MCF 10A (cell line): Measurements from ENCODE around the gene KLHL7. TPM values are rescaled to one million over a fixed set of nuclear protein-coding genes. Genes with fewer than 3 reads are reported as not detected.
"Not testable (repeated sequence)": the region's sequence is repeated elsewhere in the genome, so short reads cannot be mapped to it uniquely, and the experiment has no call there.

Source experiments
- BruUV-seq: library from RNA; stranded (reverse); fragments of 400-500 nt; replicated peaks from 2 replicates; lab custom pipeline; 2021; lab: Mats Ljungman, UMichigan
- CTCF ChIA-PET: fragments of 300-600 bp; sonication (Branson Sonifier 250); formaldehyde crosslinking; extraction: SDS; loops from one replicate; lab custom pipeline; 2021; ENCODE audit warnings: antibody characterized with exemption, inconsistent platforms; lab: Yijun Ruan, JAX
- POLR2A ChIA-PET: fragments of 300-600, 350-650 bp; sonication (Branson Sonifier 250); formaldehyde crosslinking; extraction: SDS; loops from one replicate; lab custom pipeline; 2020; ENCODE audit warnings: antibody characterized with exemption, inconsistent platforms; lab: Yijun Ruan, JAX
- DNase-seq: peaks from one replicate; pipeline ENCODE4 v3.0.0-alpha.2; 2018; ENCODE audit not compliant: unreplicated experiment
- H3K27ac Mint-ChIP-seq: one replicate; pipeline ENCODE4 v1.8.0; 2022; ENCODE audit warnings: mild to moderate bottlenecking, low read depth, mixed read lengths; ENCODE audit not compliant: unreplicated experiment
- H3K27me3 Mint-ChIP-seq: one replicate; pipeline ENCODE4 v1.8.0; 2022; ENCODE audit warnings: mixed read lengths; ENCODE audit not compliant: insufficient read depth, unreplicated experiment
- H3K36me3 Mint-ChIP-seq: one replicate; pipeline ENCODE4 v1.8.0; 2022; ENCODE audit warnings: mild to moderate bottlenecking, moderate library complexity, mixed read lengths; ENCODE audit not compliant: insufficient read depth, unreplicated experiment
- H3K4me1 Mint-ChIP-seq: one replicate; pipeline ENCODE4 v1.8.0; 2022; ENCODE audit warnings: mixed read lengths; ENCODE audit not compliant: insufficient read depth, unreplicated experiment
- H3K4me3 Mint-ChIP-seq: one replicate; pipeline ENCODE4 v1.8.0; 2022; ENCODE audit warnings: mild to moderate bottlenecking, moderate library complexity, mixed read lengths; ENCODE audit not compliant: unreplicated experiment
- H3K9me3 Mint-ChIP-seq: one replicate; pipeline ENCODE4 v1.8.0; 2022; ENCODE audit warnings: mixed read lengths; ENCODE audit not compliant: unreplicated experiment
- intact Hi-C: fragments of 100-400 bp; cut with micrococcal nuclease; formaldehyde crosslinking; loops from 2 replicates; pipeline ENCODE4 v1.14.1; 2022
- total RNA-seq: library from RNA; stranded (reverse); gene quantifications from 2 replicates; pipeline ENCODE4 v1.2.3, GENCODE V29; 2022
- TF ChIP-seq, protein P1 (sequence below): fragments of 200-600 bp; IDR thresholded peaks from one replicate; pipeline ENCODE4 v1.8.0; 2022; ENCODE audit warnings: antibody characterized with exemption, mild to moderate bottlenecking; ENCODE audit not compliant: unreplicated experiment

The KLHL7 gene
- total RNA-seq, 1 experiment from 2014 or later, result 19.1 TPM

DNA sequence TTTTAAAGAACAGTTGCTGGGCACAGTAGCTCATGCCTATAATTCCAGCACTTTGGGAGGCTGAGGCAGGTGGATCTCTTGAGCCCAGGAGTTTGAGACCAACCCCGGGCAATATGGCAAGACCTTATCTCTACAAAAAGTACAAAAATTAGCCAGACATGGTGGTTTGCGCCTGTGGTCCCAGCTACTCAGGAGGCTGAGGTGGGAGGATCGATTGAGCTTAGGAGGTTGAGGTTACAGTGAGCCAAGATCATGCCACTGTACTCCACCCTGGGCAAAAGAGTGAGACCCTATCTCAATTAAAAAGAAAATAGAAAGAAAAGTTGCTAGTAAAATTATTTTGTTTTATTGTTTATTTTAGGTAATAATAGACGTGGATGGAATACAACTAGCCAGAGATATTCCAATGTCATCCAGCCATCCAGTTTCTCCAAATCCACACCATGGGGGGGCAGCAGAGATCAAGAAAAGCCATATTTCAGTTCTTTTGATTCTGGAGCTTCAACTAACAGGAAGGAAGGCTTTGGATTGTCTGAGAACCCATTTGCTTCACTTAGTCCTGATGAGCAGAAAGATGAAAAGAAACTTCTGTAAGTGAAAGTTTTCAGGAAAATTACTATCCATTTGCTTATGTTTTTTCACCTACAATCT is 79.2 kb downstream of the KLHL7 start:
- peak; percentile 65 for DNase-seq
- Mint-ChIP-seq H3K4me1 (peaks cover 17% of the 10 kb centered on the region), H3K36me3 (peaks cover 54% of the 10 kb centered on the region), H3K27me3 (no peaks in the 10 kb centered on the region), H3K9me3 (no peaks in the 10 kb centered on the region), H3K27ac (no peak overlapping the region), H3K4me3 (no peak overlapping the region)
- POLR2A ChIA-PET, result interaction anchor here (0.6 to 6.6 kb wide), 13 partner anchors 9 to 346 kb away, joined by 3 to 99 read pairs (median 4); partner anchors contain the start of gene KLHL7
- intact Hi-C loops, result loop anchor here (1.0 to 5.0 kb wide), 3 partner anchors 77 to 360 kb away; no protein-coding TSS in a partner anchor
- no TSS peak for BruUV-seq
- TF ChIP-seq, protein P1, sequence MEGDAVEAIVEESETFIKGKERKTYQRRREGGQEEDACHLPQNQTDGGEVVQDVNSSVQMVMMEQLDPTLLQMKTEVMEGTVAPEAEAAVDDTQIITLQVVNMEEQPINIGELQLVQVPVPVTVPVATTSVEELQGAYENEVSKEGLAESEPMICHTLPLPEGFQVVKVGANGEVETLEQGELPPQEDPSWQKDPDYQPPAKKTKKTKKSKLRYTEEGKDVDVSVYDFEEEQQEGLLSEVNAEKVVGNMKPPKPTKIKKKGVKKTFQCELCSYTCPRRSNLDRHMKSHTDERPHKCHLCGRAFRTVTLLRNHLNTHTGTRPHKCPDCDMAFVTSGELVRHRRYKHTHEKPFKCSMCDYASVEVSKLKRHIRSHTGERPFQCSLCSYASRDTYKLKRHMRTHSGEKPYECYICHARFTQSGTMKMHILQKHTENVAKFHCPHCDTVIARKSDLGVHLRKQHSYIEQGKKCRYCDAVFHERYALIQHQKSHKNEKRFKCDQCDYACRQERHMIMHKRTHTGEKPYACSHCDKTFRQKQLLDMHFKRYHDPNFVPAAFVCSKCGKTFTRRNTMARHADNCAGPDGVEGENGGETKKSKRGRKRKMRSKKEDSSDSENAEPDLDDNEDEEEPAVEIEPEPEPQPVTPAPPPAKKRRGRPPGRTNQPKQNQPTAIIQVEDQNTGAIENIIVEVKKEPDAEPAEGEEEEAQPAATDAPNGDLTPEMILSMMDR, result peak; percentile 60
- CTCF ChIA-PET, result interaction anchor here (0.6 to 5.2 kb wide), 28 partner anchors 14 to 359 kb away, joined by 3 to 38 read pairs (median 4); partner anchors contain the start of gene KLHL7

DNA sequence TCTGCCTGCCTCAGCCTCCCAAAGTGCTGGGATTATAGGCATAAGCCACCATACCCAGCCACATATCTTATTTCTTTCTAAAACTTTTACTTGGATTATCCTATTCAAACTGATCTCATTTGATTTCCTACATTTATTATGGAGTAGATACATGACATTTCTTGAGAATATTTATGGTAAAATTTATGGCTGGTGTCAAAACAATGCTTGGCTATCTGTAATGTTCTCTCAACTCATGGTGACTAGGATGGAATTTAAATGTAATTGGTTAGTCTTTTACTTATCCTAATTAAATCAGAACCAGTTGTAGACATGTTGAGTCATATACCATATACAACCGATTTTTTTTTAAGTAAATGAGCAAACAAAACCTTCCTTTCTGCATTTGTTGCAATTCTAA is 80.4 kb downstream of the KLHL7 start:
- intact Hi-C loops, result loop anchor here (1.0 kb wide), 2 partner anchors 76 to 359 kb away; no protein-coding TSS in a partner anchor
- DNase-seq, result no peak
- Mint-ChIP-seq H3K4me1 (peaks cover 17% of the 10 kb centered on the region), H3K4me3 (no peak overlapping the region), H3K27ac (no peak overlapping the region), H3K27me3 (no peaks in the 10 kb centered on the region), H3K36me3 (peaks cover 60% of the 10 kb centered on the region), H3K9me3 (no peaks in the 10 kb centered on the region)
- ChIA-PET CTCF (interaction anchor here (0.7 to 5.2 kb wide), 2 partner anchors 86 to 298 kb away, joined by 3 to 38 read pairs; no protein-coding TSS in a partner anchor), POLR2A (interaction anchor here (1.1 kb wide), 1 partner anchor 72 kb away, joined by 3 read pairs; no protein-coding TSS in a partner anchor)
- BruUV-seq, result no TSS peak
- TF ChIP-seq, protein P1, result no peak

DNA sequence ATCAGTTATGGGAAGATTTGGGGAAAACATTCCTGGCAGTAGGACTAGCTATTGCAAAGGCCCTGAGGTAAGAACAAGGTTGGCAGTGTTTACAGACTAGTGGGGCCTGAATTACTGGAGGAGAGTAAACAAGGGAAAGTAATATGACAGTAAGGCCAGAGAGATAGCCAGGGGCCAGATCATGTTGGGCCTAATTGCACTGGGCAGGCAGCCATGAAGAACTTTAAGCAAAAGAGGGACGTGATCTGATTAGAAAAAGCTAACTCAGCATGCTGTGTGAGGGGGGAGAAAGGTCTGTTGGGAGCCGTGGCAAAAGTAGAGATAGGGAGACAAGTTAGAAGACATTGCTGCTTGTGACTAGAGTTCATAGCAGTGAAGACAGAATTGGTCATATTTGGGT is 85.4 kb downstream of the KLHL7 start:
- Mint-ChIP-seq H3K9me3 (no peaks in the 10 kb centered on the region), H3K27ac (no peak overlapping the region), H3K36me3 (peaks cover 88% of the 10 kb centered on the region), H3K4me3 (no peak overlapping the region), H3K27me3 (no peaks in the 10 kb centered on the region), H3K4me1 (no peaks in the 10 kb centered on the region)
- TF ChIP-seq, protein P1, result no peak
- no peak for DNase-seq
- ChIA-PET POLR2A (interaction anchor here (1.2 kb wide), 1 partner anchor 54 kb away, joined by 5 read pairs; no protein-coding TSS in a partner anchor), CTCF (interaction anchor here (0.9 to 4.1 kb wide), 6 partner anchors 9 to 82 kb away, joined by 3 to 19 read pairs (median 4); no protein-coding TSS in a partner anchor)
- no TSS peak for BruUV-seq
- intact Hi-C loops, result no loop called here

DNA sequence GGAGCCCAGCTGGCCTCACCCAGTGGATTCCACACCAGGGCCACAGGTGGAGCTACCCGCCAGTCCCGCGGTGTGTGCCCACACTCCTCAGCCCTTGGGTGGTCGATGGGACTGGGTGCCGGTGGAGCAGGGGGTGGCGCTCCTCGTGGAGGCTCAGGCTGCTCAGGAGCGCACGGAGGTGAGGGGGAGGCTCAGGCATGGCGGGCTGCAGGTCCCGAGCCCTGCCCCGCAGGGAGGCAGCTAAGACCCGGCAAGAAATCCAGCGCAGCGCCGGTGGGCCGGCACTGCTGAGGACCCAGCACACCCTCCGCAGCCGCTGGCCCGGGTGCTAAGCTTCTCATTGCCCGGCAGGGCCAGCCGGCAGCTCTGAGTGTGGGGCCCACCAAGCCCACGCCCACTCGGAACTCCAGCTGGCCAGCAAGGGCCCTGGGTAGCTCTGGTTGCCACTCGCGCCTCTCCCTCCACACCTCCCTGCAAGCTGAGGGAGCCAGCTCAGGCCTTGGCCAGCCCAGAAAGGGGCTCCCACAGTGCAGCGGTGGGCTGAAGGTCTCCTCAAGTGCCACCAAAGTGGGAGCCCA is 88.2 kb downstream of the KLHL7 start:
- POLR2A ChIA-PET, result interaction anchor here (1.1 kb wide), 1 partner anchor 9 kb away, joined by 3 read pairs; no protein-coding TSS in a partner anchor
- CTCF ChIA-PET, BruUV-seq, H3K27ac Mint-ChIP-seq, H3K4me3 Mint-ChIP-seq, intact Hi-C loops, H3K9me3 Mint-ChIP-seq, DNase-seq, H3K4me1 Mint-ChIP-seq, H3K27me3 Mint-ChIP-seq: not testable (repeated sequence)
- peaks cover 75% of the 10 kb centered on the region for H3K36me3 Mint-ChIP-seq
